Superior temporal gyrus (tissue), 1 donor: Measurements from ENCODE around the gene SEPTIN12.
A peak's percentile ranks its signal among the peaks of the same experiment; 100 is the strongest.

Experiments used
- DNase-seq: peaks from one replicate; pipeline ENCODE4 v3.0.0-alpha.2; 2016; ENCODE audit errors: extremely low spot score

The SEPTIN12 gene, protein sequence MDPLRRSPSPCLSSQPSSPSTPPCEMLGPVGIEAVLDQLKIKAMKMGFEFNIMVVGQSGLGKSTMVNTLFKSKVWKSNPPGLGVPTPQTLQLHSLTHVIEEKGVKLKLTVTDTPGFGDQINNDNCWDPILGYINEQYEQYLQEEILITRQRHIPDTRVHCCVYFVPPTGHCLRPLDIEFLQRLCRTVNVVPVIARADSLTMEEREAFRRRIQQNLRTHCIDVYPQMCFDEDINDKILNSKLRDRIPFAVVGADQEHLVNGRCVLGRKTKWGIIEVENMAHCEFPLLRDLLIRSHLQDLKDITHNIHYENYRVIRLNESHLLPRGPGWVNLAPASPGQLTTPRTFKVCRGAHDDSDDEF

DNA sequence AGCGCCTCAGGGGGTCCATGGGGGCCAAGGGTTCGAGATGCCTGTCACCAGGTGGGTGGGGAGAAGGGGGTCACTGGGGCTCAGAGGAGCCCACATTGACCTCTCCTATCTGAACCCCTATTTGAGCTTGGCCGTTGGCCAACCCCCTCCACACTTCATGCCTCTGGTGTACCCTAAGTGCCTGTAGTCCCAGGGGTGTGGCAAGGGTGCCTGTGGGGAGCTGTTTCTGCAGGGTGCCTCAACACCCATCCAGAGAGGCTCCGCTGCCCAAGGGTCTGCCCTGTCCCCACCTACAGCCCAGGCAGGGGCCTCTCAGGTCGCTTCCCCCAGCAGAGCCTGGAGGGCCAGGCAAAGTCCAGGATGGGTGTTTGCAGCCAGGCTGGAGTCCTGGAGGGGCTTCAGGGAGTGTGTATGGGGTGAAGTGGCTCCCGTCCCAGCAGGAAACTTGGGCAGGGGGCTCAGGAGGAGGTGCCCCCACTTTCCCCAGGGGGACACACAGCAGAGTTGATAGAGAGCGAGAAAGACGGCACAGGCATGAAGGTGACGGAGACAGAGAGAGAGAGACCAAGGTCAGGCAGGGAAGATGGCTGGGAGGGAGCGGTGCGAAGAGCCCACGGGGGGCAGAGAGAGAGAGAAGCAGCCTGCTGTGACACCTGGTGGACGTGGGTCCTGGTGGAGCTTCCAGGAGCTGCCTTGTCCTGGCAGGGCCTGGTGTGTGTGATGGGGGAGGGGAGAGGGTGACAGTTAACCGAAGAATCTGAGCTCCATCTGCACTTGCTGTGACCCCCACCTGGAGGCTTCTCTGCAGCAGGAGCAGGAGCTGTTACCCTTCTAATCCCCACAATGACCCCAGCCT, at the start of gene SEPTIN12:
SEPTIN12 (minus strand) TSS at position 719 of the 856 bp plus-strand sequence; CDS start at position 19, 700 bp downstream.
- no peak for DNase-seq

GRCh38 chr16:4836727-4837126, 48.6 kb upstream of the SEPTIN12 start:
- DNase-seq: no peak

- no peak for DNase-seq
Measured at GRCh38 chr16:4833584-4833983, 45.4 kb upstream of the SEPTIN12 start.

DNA sequence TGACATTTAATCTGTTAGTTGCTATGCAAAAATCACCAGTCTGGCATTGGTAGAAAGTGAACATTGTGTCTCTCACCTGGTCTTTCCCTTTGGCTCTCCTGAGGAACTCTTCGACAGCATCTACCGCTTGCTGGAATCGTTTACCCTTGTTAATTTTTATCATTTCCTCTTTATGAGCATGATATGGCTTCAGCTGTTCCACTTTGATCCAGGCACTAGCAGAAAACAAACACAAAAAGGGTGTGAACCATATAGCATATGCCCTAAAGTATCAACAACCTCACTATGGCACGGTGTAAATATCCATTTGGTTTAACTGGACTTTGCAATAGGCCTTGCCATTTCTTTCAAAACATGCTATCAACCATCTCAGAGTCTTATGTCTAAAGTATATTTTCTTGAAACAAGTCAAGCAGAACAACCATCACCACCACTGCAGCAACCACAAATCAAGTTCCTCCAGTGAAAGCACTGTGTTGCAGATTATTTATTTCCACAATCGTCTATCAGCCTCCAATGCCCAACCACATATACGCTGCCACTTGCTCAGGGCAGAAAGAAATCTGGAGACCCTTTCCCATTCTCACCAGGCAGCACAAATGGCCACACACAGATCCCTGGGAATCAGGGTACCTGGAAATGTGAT, 44.7 kb upstream of the SEPTIN12 start:
- no peak for DNase-seq

DNA sequence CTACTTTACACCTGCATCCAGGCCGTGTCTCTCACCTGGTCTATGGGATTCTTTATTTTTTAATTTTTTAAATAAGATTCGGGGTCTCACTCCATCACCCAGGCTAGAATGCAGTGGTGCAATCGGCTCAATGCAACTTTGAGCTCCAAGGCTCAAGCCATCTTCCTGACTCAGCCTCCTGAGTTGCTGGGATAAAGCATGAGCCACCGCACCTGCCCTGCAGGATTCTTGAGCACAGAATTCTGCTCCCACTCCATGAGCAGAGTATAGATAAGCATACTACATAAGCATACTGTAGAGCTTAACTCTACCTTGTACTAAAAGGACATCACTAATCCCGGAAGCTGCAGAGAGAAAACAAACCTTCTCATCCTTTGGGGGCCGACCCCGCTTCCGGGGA, 43.5 kb upstream of the SEPTIN12 start:
- DNase-seq: no peak

DNA sequence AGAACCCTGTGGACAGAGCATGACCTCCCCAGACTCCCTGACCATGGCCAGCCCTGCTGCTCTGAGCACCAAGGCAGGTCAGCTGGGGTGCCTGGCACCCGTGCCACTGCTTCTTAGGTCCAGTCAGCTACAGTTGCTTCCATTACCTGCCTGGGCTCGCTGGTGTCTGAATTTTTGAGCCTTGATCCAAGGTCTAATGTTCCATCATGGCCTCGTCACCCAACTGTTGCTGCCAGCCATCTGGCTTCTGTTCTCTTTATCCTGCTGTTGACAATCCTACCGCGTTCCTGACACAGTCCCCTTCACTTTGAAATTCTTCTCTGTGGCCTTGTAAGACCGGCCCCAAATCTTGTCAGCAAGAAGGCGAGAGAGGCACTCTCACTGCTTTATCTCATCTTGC, 42.3 kb upstream of the SEPTIN12 start:
- no peak for DNase-seq

GRCh38 chr16:4828567-4829321, 40.6 kb upstream of the SEPTIN12 start:
- DNase-seq: no peak

DNA sequence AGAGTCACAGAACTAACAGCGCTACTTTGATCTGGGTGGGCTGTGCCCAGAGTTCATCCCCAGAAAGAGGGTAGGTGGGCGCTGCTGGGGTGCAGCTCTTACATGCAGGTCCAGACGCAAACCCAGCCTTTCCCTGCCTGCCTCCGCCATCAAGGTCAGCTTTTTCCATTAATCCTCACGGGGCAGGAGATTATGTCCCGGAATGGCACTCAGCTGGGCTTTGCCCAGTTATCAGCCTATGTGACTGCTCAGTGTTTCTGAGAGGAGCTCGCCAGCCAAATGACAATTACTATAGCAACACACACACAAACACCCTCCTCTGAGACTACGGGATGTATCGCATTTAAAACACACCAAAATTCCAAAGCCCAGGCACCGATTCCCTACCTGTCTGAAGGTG, 38.8 kb upstream of the SEPTIN12 start:
- no peak for DNase-seq

DNA sequence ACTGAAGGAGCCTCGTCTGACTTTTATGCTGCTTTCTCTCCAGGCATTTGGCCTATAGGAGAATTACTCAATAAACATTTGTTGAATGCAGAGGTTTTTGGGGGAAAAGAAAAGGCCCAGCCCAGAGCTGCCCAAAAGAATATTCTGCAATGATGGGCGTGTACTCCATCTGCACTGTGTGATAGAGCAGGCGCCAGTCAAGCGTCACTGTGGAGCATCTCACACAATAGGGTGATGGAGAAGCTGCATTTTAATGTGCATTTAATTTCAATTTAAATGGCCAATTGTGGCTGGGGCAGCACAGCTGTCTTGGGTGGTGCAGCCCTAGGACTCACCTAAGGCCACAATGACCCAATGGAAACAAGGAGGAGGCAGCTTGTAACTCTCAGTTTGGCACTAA, 38.4 kb upstream of the SEPTIN12 start:
- DNase-seq: no peak

DNA sequence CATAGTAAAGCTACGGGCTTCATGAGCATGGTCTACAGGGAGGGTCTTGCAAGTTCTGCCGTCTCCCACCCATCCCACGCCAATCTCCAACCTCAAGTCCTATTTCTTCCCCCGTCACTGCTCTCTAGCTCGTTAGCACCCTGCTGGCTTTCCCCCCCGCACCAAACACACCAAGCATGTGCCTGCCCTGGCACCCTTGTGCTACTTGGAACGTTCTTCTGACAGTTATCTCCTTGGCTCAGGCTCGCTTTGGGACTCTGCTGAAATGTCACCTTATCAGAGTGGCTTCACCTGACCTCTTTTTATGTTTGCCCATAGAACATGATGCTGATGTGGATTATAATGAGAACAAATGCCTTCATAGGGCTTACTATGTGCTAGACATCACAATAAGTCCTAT, 37.1 kb upstream of the SEPTIN12 start:
- no peak for DNase-seq

GRCh38 chr16:4820652-4821051, 32.5 kb upstream of the SEPTIN12 start:
- DNase-seq: no peak

GRCh38 chr16:4814542-4815173, 26.5 kb upstream of the SEPTIN12 start:
- DNase-seq: no peak

GRCh38 chr16:4814046-4814445, 25.9 kb upstream of the SEPTIN12 start:
- DNase-seq: peak; percentile 28

DNA sequence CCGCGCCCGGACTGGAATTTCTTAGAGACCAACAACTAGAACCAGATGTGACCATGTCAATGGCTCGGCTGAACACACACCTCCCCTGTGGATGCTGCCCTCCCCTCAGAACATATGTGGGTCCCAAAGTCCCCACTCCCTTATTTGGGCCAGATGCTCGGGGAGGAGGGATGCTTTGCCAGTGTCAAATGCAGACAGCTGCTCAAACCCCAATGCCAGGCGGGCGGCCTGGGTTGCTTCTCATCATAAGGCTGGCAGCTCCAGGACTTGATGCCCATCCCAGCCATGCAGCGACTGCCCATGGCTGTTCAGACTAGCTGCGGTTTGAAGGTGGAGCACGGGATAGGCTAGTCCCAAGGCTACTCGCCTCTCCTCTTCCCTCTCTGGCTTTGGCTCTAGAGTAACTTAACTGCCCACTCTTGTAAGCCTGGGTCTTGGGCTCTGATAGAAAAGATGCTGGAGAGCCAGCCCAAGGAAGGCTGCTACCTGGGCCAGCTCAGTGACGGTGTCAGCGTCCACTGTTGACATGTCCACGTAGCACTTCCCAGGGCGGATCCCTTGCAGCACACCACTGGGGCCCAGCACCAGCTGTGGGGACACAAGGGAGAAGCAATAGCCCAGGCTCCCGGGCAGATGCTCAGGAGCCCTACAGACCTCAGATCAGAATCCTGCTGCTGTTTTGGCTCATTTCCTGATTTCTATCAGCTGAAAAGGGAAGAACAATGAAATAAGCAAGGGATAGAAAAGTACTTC, 25.3 kb upstream of the SEPTIN12 start:
- no peak for DNase-seq

DNA sequence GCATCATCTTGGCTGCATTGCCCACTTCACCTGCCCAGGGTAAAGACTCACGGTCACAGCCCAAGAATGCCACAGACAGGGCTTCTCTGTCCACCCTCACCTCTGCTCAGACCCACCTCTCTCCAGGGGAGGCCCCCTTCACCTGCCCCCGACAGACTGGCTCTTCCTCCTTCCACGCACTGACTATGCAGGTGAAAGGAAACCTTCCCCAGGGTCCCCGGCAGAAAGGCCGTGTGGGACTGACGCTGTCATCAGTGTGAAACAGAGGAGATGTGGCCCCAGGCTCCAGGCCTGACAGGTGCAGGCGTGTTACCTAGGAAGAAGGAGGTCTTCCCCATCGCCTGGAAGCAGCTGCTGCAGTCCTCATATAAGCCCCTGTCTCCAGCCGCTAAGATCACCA, 23.6 kb upstream of the SEPTIN12 start:
- DNase-seq: no peak

- DNase-seq: no peak
Measured at GRCh38 chr16:4811242-4811641, 23.1 kb upstream of the SEPTIN12 start.

GRCh38 chr16:4806280-4806679, 18.1 kb upstream of the SEPTIN12 start:
- no peak for DNase-seq

- no peak for DNase-seq
Measured at GRCh38 chr16:4805231-4805630, 17.1 kb upstream of the SEPTIN12 start.

DNA sequence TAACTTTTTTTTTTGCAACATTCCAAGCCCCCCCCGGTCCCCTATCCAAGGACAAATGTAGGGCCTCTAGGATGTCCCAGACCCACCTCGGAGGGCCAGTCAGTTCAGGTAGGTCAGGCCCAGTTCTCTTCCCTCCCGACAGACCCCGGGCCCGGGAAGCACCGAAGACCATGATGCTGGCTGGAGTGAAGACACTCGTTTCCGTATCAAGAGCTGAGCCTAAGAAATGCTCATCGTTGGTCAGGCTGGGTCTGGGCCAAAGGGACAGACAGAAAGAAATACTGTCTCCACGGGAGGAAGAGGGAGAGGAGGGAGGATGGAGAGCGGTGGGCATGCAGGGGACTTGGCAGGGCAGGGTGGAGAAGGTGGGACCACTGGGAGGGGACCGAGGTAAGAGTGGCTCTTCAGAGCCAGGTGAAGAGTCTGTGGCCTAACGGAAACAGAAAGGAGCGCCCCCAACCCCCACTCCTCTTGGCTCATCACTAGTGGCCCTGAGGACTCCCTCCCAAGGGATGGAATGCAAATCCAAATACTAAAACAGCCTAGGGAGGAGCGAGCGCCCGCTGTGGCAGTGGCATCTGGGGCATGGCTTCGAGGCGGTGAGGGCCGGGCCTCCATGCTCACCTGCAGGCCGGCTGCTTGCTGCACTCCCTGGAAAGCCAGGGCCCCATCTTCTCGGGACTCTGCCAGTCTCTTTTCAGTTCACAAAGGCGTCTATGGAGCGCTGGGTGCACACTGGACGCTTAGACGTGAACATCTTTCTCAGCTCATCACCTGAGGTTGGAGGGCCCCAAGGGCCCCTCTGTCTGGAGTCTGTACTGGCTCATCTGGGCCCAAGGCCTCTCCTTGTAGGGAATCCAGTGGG, 16.0 kb upstream of the SEPTIN12 start:
- DNase-seq: no peak
